K562 (cell line): ENCODE measurements around the gene ZSWIM4.

Experiments used
- CTCF ChIP-seq, 3 experiments: IDR thresholded peaks in 2 of 3; conservative IDR thresholded peaks in 1 of 3; 2 replicates each; pipeline ENCODE4 v1.5.1; 2011 to 2012; ENCODE audit warnings: low read length in 3 of 3, mild to moderate bottlenecking in 3 of 3, control low read depth in 2 of 3, improper control_type of control experiment in 1 of 3, inconsistent platforms in 1 of 3, low read depth in 1 of 3, mixed read lengths in 1 of 3, moderate library complexity in 1 of 3; ENCODE audit not compliant: insufficient read depth in 2 of 3
- EP300 ChIP-seq: IDR thresholded peaks from 2 replicates; pipeline ENCODE4 v1.6.1; 2012; ENCODE audit warnings: low read length, improper control_type of control experiment
- EZH2 ChIP-seq: IDR thresholded peaks from 2 replicates; pipeline ENCODE4 v1.6.1; 2012; ENCODE audit warnings: low read depth, mild to moderate bottlenecking, inconsistent platforms, low read length, borderline replicate concordance
- MAFK ChIP-seq: IDR thresholded peaks from 2 replicates; pipeline ENCODE4 v1.6.1; 2011; ENCODE audit warnings: low read length, improper control_type of control experiment
- MAZ ChIP-seq, 2 experiments: fragments of 450-650 bp in 1 of 2; sonication (generic) in 1 of 2; formaldehyde crosslinking; IDR thresholded peaks in 1 of 2; conservative IDR thresholded peaks in 1 of 2; 2 replicates each; pipeline versions ENCODE4 v1.4.0 to v1.5.0; 2020; ENCODE audit warnings: mild to moderate bottlenecking in 1 of 2, missing genetic modification reagents in 1 of 2
- RAD21 ChIP-seq, 2 experiments: fragments of 250-450 bp in 1 of 2; fragments of 450-650 bp in 1 of 2; sonication (Bioruptor Pico) in 1 of 2; formaldehyde crosslinking in 1 of 2; IDR thresholded peaks in 1 of 2; conservative IDR thresholded peaks in 1 of 2; 2 replicates each; pipeline versions ENCODE4 v1.4.0 to v1.8.0; 2020 to 2022; ENCODE audit warnings: mild to moderate bottlenecking in 2 of 2, moderate library complexity in 1 of 2
- ZFP1 ChIP-seq: fragments of 450-650 bp; formaldehyde crosslinking; IDR thresholded peaks from 2 replicates; pipeline ENCODE4 v1.4.0; 2020; ENCODE audit warnings: mild to moderate bottlenecking, mixed read lengths
- ZFX ChIP-seq: sonication (generic); formaldehyde crosslinking; IDR thresholded peaks from 2 replicates; pipeline ENCODE4 v1.8.0; 2022; ENCODE audit warnings: mild to moderate bottlenecking, missing genetic modification reagents, moderate library complexity

- TF ChIP-seq EZH2, result no peak
- TF ChIP-seq CTCF (IDR thresholded peaks at IDR 0.05 in 2 of 3, conservative IDR thresholded peaks at IDR 0.05 in 1 of 3; ENCODE audit: insufficient read depth in 2 of 3, low read depth in 1 of 3, low read length in 3 of 3), result no peak
- TF ChIP-seq RAD21 (CRISPR knock-in tag; conservative IDR thresholded peaks at IDR 0.05 in 1 of 2, IDR thresholded peaks at IDR 0.05 in 1 of 2), result no peak
- no peak for TF ChIP-seq ZFX (CRISPR knock-in tag)
- no peak for TF ChIP-seq ZFP1 (CRISPR knock-in tag)
- no peak for TF ChIP-seq MAZ (CRISPR knock-in tag; conservative IDR thresholded peaks at IDR 0.05 in 1 of 2, IDR thresholded peaks at IDR 0.05 in 1 of 2)
- TF ChIP-seq MAFK, result no peak
- no peak for TF ChIP-seq EP300
These were observed 39.2 kb downstream of the ZSWIM4 start for GRCh38 chr19:13834244-13835069.
